ENCODE data around the gene MKKS.
"Not testable (repeated sequence)": the region's sequence is repeated elsewhere in the genome, so short reads cannot be mapped to it uniquely, and the experiment has no call there.

MKKS gene

GRCh38 chr20:10411673-10412072 lies 22.3 kb downstream of the MKKS start:
- no peak for DNase-seq

GRCh38 chr20:10408108-10408813 lies 25.8 kb downstream of the MKKS start:
- no peak for DNase-seq

- no peak for DNase-seq
These were observed 29.0 kb downstream of the MKKS start for GRCh38 chr20:10404959-10405530.

DNA sequence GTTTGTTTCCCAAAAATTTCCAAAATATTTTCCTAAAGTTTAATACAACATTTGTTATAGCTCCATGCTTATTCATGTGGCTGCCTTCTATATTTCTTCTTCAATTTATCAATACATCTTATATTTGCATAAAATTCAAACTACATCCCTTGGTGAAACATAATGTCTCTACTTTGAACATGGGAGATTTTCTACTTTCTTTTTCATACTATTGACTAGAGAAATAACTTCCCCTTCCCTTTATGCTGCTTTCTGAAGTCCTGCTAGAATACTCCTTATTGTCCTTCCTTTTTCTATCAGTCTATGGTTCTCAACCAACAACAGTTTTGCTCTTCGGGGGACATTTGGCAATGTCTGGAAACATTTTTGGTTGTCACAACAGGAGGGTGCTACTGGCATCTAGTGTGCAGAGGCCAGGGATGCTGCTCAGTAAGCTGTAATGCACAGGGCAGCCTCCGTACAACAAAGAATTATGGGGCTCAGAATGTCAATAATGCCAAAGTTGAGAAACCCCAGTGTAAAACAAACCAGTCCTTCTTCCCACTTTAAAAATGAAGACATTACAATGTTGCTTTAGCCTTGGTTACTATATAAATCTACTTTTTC lies 29.9 kb downstream of the MKKS start:
- DNase-seq: no peak

- DNase-seq: no peak
These were observed 30.9 kb downstream of the MKKS start for GRCh38 chr20:10402938-10403608.

DNA sequence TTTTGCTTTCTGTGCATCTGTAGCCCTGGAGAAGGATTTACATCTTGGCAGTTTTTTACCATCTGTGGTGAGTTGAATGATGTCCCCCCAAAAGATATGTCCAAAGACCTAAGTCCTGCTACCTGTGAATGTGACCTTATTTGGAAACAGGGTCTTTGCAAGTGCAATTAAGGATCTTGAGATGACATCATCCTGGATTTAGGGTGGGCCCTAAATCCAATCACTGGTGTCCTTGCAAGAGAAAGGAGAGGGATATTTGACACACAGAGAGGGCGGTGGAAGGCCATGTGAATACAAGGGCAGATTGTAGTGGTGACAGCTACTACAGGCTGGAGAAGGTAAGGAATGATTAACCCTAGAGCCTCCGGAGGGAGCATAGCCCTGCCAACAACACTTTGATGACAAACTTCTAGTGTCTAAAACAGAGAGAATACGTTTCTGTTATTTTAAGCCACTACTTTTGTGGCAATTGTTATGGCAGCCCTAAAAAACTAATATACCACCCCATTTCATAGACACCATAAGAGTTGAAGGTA lies 35.1 kb downstream of the MKKS start:
- no peak for DNase-seq

DNA sequence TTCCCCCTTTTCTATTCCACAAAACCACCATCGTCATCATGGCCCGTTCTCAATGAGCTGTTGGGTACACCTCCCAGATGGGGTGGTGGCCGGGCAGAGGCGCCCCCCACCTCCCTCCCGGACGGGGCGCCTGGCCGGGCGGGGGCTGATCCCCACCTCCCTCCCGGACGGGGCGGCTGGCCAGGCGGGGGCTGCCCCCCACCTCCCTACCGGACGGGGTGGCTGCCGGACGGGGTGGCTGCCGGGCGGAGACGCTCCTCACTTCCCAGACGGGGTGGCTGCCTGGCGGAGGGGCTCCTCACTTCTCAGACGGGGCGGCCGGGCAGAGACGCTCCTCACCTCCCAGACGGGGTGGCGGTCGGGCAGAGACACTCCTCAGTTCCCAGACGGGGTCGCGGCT lies 39.3 kb downstream of the MKKS start:
- not testable (repeated sequence) for DNase-seq

DNA sequence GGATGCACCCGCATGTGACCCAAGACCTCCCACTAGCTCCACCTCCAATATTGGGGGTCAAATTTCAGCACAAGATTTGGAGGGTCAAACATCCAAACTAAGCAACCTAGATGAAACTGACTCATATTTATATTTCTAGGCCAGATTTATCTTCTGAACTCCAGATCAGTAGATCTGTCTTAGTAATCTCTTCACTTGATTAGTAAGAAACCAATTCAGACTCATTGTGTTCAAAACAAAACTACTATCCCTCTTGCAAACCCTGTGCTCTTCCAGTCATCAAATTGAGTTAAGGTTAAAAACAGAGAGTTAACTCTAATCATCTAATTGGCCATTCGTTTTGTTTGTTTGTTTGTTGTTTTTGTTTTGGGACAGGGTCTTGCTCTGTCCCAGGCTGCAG lies 43.3 kb downstream of the MKKS start:
- no peak for DNase-seq

DNA sequence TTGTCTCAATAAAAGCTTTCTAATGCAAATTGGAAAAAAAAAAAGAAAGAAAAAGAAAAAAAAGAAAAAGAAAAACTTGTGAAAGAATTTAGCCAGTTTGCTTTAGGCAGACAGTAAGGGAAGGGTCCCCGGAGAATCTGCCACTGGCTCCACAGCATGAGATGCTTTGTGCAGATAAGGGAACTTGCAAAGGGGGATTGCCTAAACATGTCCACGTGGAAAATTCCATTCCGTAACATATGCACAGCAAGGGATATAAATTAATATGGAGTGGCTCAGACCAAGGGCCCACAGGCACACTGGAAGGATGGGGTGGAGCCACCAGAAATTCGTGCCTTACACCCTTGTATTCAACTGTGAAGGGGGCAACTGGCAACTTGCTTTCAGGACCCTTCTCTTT lies 45.4 kb downstream of the MKKS start:
- DNase-seq: no peak

DNA sequence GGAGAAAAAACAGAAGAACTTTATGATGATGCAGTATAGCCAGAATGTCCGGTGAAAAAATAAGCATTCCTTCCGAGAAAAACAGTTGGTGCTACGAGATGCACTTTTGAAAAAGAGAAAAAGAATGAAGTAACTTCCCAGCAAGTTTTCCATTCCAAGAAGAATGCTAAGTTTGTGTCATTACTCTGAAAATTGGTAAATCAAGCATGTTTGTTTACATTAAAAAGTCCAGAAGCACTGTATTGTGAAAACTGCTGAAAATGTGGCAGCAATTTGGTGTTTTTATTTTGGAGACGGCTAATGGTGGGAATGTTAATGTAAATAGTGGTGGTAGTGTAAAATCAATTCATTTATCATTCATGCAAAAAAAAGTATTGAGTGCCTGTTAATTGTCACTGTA lies 46.3 kb downstream of the MKKS start:
- no peak for DNase-seq

- DNase-seq: no peak
These were observed 48.0 kb downstream of the MKKS start for GRCh38 chr20:10385850-10386544.

GRCh38 chr20:10381477-10381876 lies 52.5 kb downstream of the MKKS start:
- DNase-seq: no peak

- DNase-seq: no peak
These were observed 54.3 kb downstream of the MKKS start for GRCh38 chr20:10379761-10380160.

GRCh38 chr20:10376270-10377075 lies 57.5 kb downstream of the MKKS start:
- no peak for DNase-seq

DNA sequence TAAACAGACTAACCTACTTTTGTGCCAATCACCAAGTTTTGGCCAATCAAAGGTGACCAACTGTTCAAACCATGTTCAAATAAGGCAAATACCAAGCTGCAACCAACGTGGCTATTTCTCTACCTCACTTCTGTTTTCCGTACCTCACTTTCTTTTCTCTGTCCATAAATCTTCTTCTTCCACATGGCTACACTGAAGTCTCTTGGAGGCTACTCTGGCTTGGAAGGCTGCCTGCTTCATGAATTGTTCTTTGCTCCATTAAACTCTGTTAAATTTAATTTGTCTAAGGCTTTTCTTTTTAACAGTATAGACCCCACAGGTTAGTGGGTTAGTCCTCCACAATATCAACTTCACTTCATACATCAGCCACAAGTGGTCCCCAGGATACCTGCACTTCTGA lies 58.8 kb downstream of the MKKS start:
- no peak for DNase-seq

DNA sequence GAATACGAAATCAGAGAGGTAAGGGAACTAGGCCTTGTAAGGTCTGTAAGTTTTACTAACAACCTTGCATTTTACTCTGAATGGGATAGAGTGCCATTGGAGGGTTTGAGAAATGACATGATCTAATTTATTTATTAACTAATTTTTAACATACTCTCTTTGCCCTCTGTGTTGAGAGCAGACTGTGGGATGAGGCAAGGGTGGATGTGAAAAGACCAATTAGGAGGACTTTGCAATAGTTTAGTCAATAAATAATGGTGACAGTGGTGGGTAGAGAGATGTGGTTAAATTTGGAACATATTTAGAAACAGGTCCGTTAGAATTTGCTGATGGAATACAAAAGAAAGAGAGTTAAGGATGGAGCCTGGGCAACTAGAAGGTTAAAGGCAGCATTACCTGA lies 60.0 kb downstream of the MKKS start:
- no peak for DNase-seq

DNA sequence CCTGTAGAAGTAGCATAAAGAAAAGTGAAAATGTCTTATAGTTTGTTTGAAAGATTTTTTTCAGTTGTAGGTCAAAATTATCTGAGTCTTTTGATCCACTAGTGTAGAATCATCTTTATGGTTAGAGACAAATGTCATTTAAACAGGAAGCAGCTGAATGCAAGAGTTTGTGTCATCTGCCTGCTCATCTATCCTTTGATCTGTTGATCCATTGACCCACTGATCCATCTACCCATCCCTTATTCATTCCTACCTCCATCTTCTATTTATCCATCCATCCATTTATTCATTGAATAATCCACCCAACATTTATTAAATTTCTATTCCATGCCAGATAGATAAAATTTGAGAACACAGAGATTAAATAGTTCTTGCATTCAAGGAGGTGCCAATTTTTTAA lies 62.6 kb downstream of the MKKS start:
- no peak for DNase-seq

DNA sequence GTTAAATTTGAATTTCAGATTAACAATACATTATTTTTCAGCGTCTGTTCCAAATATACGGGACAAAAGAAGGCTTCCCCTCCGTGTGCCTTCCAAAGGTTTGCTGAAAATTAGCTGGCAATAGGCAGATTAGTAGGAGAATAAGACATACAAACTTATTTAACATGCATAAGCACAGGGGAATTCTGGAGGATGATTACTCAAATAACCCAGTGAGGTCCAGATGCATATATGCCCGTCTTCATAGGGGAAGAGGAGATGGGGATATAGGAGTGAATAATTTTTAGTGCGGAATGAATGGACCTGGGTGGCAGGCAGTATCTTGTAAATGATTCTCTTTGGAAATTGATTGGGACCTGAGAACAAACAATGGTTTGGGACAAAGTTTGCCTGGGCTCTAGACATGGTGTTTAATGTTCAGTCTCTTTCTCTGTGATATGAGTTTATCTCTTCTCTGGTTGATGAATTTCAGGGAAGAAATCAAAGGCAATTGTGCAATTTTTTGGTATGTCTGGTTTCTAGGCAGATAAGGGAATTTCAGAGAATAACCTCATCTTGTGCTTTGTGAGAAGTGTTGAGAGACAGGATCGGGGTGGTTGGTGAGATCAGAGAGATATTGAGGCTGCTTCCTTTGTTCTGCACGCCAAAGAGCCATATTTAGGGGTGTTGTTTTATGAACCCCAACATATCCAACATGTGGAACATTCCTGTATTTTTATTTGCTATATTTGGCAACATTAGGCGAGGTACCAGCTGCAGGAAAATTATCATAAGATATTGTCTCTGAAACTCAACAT lies 63.7 kb downstream of the MKKS start:
- no peak for DNase-seq

DNA sequence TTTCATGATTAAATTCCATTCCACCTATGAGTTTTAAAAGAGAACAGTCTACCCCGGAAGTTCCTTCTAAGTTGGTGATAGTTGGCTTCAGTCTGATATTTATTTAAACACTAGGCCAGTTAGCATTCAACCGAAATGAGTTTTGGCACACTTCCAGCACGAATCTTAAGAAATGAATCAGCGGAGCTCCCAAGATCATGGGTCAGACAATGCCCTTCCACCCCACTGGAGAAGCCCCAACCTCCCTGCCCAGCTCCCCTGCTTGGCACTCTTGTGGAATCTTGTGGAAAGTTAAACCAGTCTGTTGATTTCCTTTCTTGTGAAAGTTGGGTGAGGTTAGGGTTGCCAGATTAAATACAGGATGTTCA lies 64.3 kb downstream of the MKKS start:
- no peak for DNase-seq

DNA sequence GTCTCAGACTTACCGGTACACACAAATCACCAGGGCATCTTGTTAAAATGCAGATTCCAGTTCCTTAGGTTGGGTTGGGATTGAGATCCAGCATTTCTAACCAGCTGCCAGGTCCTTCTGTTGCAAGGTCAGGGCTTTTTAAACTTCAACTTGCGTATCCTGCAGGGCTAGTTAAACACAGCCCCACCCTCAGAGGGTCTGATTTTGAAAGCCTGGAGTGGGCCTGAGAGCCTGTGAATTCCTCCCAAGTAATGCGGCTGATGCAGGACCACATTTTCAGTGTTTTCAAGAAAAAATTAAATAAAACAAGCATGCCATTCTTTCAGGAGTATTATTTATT lies 65.3 kb downstream of the MKKS start:
- no peak for DNase-seq

DNA sequence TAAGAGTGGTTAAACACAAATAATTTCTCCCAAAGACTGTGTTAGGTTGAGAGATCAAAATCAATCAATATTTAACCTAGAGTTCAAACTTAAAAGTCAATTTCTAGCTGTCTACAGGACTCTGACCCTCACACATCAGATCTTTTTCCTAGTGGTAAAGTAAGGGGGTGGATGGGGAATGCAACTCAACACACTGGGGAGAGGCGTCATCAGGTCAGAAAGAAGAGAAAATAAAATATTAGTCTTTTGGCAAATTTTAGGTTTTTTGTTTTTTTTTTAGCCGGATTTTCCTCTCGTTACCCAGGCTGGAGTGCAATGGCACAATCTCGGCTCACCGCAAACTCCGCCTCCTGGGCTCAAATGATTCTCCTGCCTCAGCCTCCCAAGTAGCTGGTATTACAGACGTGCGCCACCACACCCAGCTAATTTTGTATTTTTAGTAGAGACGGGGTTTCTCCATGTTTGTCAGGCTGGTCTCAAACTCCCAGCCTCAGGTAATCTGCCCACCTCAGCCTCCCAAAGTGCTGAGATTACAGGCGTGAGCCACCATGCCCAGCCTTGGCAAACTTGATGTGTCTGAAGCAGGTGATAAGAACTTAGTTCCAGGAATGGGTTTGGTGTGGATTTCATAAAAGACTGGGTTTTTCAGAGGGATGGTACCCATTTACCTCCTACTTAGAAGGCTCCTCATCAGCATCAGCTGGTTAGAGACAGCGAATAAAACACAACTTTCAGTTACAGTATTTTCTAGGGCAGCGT lies 65.9 kb downstream of the MKKS start:
- DNase-seq: no peak

Measured in NCI-H2081 treated with DMSO at 0.1 percent for 48 hours (cell line).